Prostate gland (tissue), 2 donors: Measurements from ENCODE around the gene SPATS1. TPM values are rescaled to one million over a fixed set of nuclear protein-coding genes. Genes with fewer than 3 reads are reported as not detected.
A peak's percentile ranks its signal among the peaks of the same experiment; 100 is the strongest.

Source experiments
- DNase-seq: peaks from one replicate; pipeline ENCODE4 v3.0.0-alpha.2; 2019; ENCODE audit warnings: low spot score
- H3K27ac ChIP-seq, 2 donors: fragments of 200-600 bp; sonication (generic); 2 replicates each; pipeline ENCODE4 v1.5.1; 2017 to 2019
- H3K27me3 ChIP-seq: fragments of 200-600 bp; sonication (generic); replicated peaks from 2 replicates; pipeline ENCODE4 v1.5.1; 2019; ENCODE audit not compliant: insufficient read depth
- H3K36me3 ChIP-seq, 2 donors: fragments of 200-600 bp; sonication (generic); 1 replicate in 1 of 2; 2 replicates in 1 of 2; pipeline versions ENCODE4 v1.5.1 to v1.8.1; 2017 to 2019
- H3K4me1 ChIP-seq: fragments of 200-600 bp; sonication (generic); replicated peaks from 2 replicates; pipeline ENCODE4 v1.5.1; 2019
- H3K4me3 ChIP-seq, 2 donors: fragments of 200-600 bp; sonication (generic); 2 replicates each; pipeline ENCODE4 v1.5.1; 2017 to 2019
- H3K9me3 ChIP-seq: fragments of 200-600 bp; sonication (generic); 2 replicates; pipeline ENCODE4 v1.5.1; 2017
- CTCF ChIP-seq, 4 experiments: fragments of 200-600 bp in 2 of 4; fragments of 450-650 bp in 2 of 4; sonication (generic) in 2 of 4; IDR thresholded peaks; 1 replicate in 3 of 4; 2 replicates in 1 of 4; pipeline ENCODE4 v1.5.1; 2016 to 2019; ENCODE audit warnings: antibody characterized with exemption in 4 of 4, mild to moderate bottlenecking in 2 of 4, moderate library complexity in 2 of 4
- POLR2A ChIP-seq: fragments of 450-650 bp; IDR thresholded peaks from one replicate; pipeline ENCODE4 v1.6.1; 2016; ENCODE audit warnings: antibody characterized with exemption, mild to moderate bottlenecking
- POLR2AphosphoS5 ChIP-seq: sonication (generic); formaldehyde crosslinking; IDR thresholded peaks from one replicate; pipeline ENCODE4 v1.6.1; 2017; ENCODE audit warnings: antibody characterized with exemption
- whole genome bisulfite sequencing: methylation state at CpG from one replicate; pipeline ENCODE4 v1.1.5; 2018; 5-methylcytosine and 5-hydroxymethylcytosine counted together
- intact Hi-C: fragments of 100-400 bp; cut with DNase I; formaldehyde crosslinking; loops from one replicate; pipeline ENCODE4 v1.14.2; 2022
- total RNA-seq, 2 donors: library from RNA; depleted of rRNA; stranded (reverse); fragments of >200 nt; gene quantifications; one replicate each; pipeline ENCODE4 v1.1.0, GENCODE V29; 2016

The SPATS1 gene
- total RNA-seq, 2 donors from 2014 or later: 2.0 TPM; not detected in 1

GRCh38 chr6:44352259-44352658 is 9.8 kb downstream of the SPATS1 start:
- 80% methylated on average over 4 of the region's 4 CpGs for WGBS
- no peaks in the 10 kb centered on the region for H3K27me3 ChIP-seq
- DNase-seq: no peak
- H3K4me3 ChIP-seq: no peak overlapping the region
- H3K4me1 ChIP-seq: no peaks in the 10 kb centered on the region
- H3K36me3 ChIP-seq: no peaks in the 10 kb centered on the region
- H3K9me3 ChIP-seq: no peaks in the 10 kb centered on the region
- TF ChIP-seq CTCF (IDR thresholded peaks at IDR 0.05) (no peak), POLR2AphosphoS5 (no peak), POLR2A (no peak)
- no peak overlapping the region for H3K27ac ChIP-seq
- intact Hi-C loops: no loop called here

- Histone ChIP-seq H3K27me3 (no peaks in the 10 kb centered on the region), H3K36me3 (no peaks in the 10 kb centered on the region), H3K4me3 (no peak overlapping the region), H3K9me3 (no peaks in the 10 kb centered on the region), H3K27ac (peak overlapping the region in 1 of 2 donors; percentile 41), H3K4me1 (no peaks in the 10 kb centered on the region)
- WGBS: 40% methylated on average over 2 of the region's 2 CpGs
- TF ChIP-seq POLR2AphosphoS5 (peak; percentile 44), CTCF (IDR thresholded peaks at IDR 0.05) (no peak), POLR2A (no peak)
- intact Hi-C loops: no loop called here
- peak; percentile 34 for DNase-seq
These were observed 10.9 kb downstream of the SPATS1 start for GRCh38 chr6:44353336-44353735.

- TF ChIP-seq POLR2A: no peak
- 73% methylated on average over 4 of the region's 4 CpGs for WGBS
These were observed 13.2 kb downstream of the SPATS1 start for GRCh38 chr6:44355640-44356039.

GRCh38 chr6:44356487-44356886 is 14.0 kb downstream of the SPATS1 start:
- Histone ChIP-seq H3K36me3 (no peaks in the 10 kb centered on the region), H3K4me1 (no peaks in the 10 kb centered on the region), H3K9me3 (no peaks in the 10 kb centered on the region), H3K27me3 (no peaks in the 10 kb centered on the region), H3K4me3 (no peak overlapping the region), H3K27ac (no peak overlapping the region)
- DNase-seq: no peak
- intact Hi-C loops: no loop called here
- WGBS: 58% methylated on average over 1 of the region's 1 CpG
- TF ChIP-seq POLR2A: no peak
- no peak for TF ChIP-seq POLR2AphosphoS5
- TF ChIP-seq CTCF (IDR thresholded peaks at IDR 0.05): no peak

More at GRCh38 chr6:44355640-44356039, 13.2 kb downstream of the SPATS1 start:
- no peaks in the 10 kb centered on the region for H3K27me3 ChIP-seq
- H3K9me3 ChIP-seq: no peaks in the 10 kb centered on the region
- no peak overlapping the region for H3K27ac ChIP-seq
- no peak for DNase-seq
- H3K4me1 ChIP-seq: no peaks in the 10 kb centered on the region
- no peak overlapping the region for H3K4me3 ChIP-seq
- no peaks in the 10 kb centered on the region for H3K36me3 ChIP-seq
- intact Hi-C loops: no loop called here

GRCh38 chr6:44359973-44360372 is 17.5 kb downstream of the SPATS1 start:
- Histone ChIP-seq H3K27ac (peak overlapping the region in 1 of 2 donors; percentile 27), H3K27me3 (no peaks in the 10 kb centered on the region), H3K4me1 (no peaks in the 10 kb centered on the region), H3K36me3 (no peaks in the 10 kb centered on the region), H3K4me3 (no peak overlapping the region), H3K9me3 (no peaks in the 10 kb centered on the region)
- TF ChIP-seq POLR2A: no peak
- TF ChIP-seq CTCF (IDR thresholded peaks at IDR 0.05): no peak
- no peak for TF ChIP-seq POLR2AphosphoS5
- WGBS: 64% methylated on average over 3 of the region's 3 CpGs
- DNase-seq: no peak
- intact Hi-C loops: no loop called here
